HG03025 (cell line): ENCODE results near the gene PLCD1.

Experiments
- ATAC-seq: cut with Tn5 transposase; IDR thresholded peaks from one replicate; pipeline ENCODE4 v1.9.1; 2021; ENCODE audit warnings: mild to moderate bottlenecking, moderate library complexity; ENCODE audit not compliant: unreplicated experiment, low FRiP score

Gene PLCD1

GRCh38 chr3:38017445-38018295 is 11.8 kb downstream of the PLCD1 start:
- no peak for ATAC-seq

GRCh38 chr3:38016847-38017444 is 12.5 kb downstream of the PLCD1 start:
- no peak for ATAC-seq

GRCh38 chr3:38016410-38016809 is 13.0 kb downstream of the PLCD1 start:
- ATAC-seq = no peak

GRCh38 chr3:38015984-38016383 is 13.5 kb downstream of the PLCD1 start:
- no peak for ATAC-seq

- ATAC-seq = no peak
Measured at GRCh38 chr3:38015485-38015884, 14.0 kb downstream of the PLCD1 start.

GRCh38 chr3:38011111-38011510 is 18.3 kb downstream of the PLCD1 start:
- no peak for ATAC-seq

- ATAC-seq = no peak
Measured at GRCh38 chr3:38009807-38010591, 19.4 kb downstream of the PLCD1 start.

- no peak for ATAC-seq
Measured at GRCh38 chr3:38008971-38009580, 20.4 kb downstream of the PLCD1 start.

- ATAC-seq = no peak
Measured at GRCh38 chr3:38008191-38008701, 21.2 kb downstream of the PLCD1 start.

GRCh38 chr3:38007754-38008090 is 21.7 kb downstream of the PLCD1 start:
- ATAC-seq = no peak

- no peak for ATAC-seq
Measured at GRCh38 chr3:38006445-38006995, 22.9 kb downstream of the PLCD1 start.

GRCh38 chr3:38006031-38006430 is 23.4 kb downstream of the PLCD1 start:
- ATAC-seq = no peak

- no peak for ATAC-seq
Measured at GRCh38 chr3:38005076-38006020, 24.1 kb downstream of the PLCD1 start.

GRCh38 chr3:38004415-38005075 is 24.9 kb downstream of the PLCD1 start:
- ATAC-seq = no peak

GRCh38 chr3:38003817-38004414 is 25.5 kb downstream of the PLCD1 start:
- ATAC-seq = no peak

- ATAC-seq = no peak
Measured at GRCh38 chr3:38003371-38003816, 26.0 kb downstream of the PLCD1 start.

GRCh38 chr3:38002940-38003339 is 26.5 kb downstream of the PLCD1 start:
- ATAC-seq = no peak

- no peak for ATAC-seq
Measured at GRCh38 chr3:38002291-38002876, 27.1 kb downstream of the PLCD1 start.
